ENCODE results near the gene TNNI2. TPM values are rescaled to one million over a fixed set of nuclear protein-coding genes. Genes with fewer than 3 reads are reported as not detected.

Gene TNNI2
- total and polyA plus RNA-seq, 2 donors (not counting 1 experiment from before 2014, with no cell fraction given), result 2.9 to 12.9 TPM

GRCh38 chr11:1852271-1852876, 13.6 kb downstream of the TNNI2 start:
- WGBS (ENCODE audit: insufficient coverage), result 49% methylated on average over 21 of the region's 25 CpGs
- H3K4me2 ChIP-seq (replicated peaks; ENCODE audit: low read depth, low read length, poor library complexity, severe bottlenecking), result peak overlapping the region; percentile 94
- no peaks in the 10 kb centered on the region for H3K9me3 ChIP-seq (ENCODE audit: control extremely low read depth in 1 of 3, control insufficient read depth in 2 of 3, insufficient read depth in 1 of 3, low read length in 2 of 3)
- DNase-seq, result no peak
- H3K4me3 Mint-ChIP-seq, result peak overlapping the region; percentile 100
- peak overlapping the region; percentile 91 for H3K9ac ChIP-seq (ENCODE audit: low read length)
- TF ChIP-seq EZH2 (IDR thresholded peaks at IDR 0.05; ENCODE audit: borderline replicate concordance, insufficient read depth, low read depth, low read length, poor library complexity, severe bottlenecking) (no peak), CTCF (IDR thresholded peaks at IDR 0.05) (no peak)
- peaks cover 73 to 90% of the 10 kb centered on the region in 2 donors for H3K4me1 ChIP-seq (ENCODE audit: control insufficient read depth in 2 of 2, insufficient read depth in 2 of 2, low read length in 2 of 2)
- peaks cover 45% of the 10 kb centered on the region for H4K20me1 ChIP-seq (ENCODE audit: control insufficient read depth, insufficient read depth, low read length, poor library complexity, severe bottlenecking)
- H3K9me3 Mint-ChIP-seq (ENCODE audit: insufficient read depth), result no peaks in the 10 kb centered on the region
- peaks cover 62% of the 10 kb centered on the region for H3K79me2 ChIP-seq (ENCODE audit: control insufficient read depth, insufficient read depth, low read length)
- peak overlapping the region in 4 of 5 experiments; percentile 73 to 97 (median 96) for H3K4me3 ChIP-seq (ENCODE audit: control extremely low read depth in 1 of 5, extremely low read depth in 1 of 5, insufficient read depth in 1 of 5, low read depth in 2 of 5, low read length in 4 of 5)
- peaks cover 0 to 25% of the 10 kb centered on the region in 2 experiments for H3K36me3 ChIP-seq (replicated peaks in 1 of 2; ENCODE audit: control extremely low read depth in 1 of 2, control insufficient read depth in 1 of 2, extremely low read depth in 1 of 2, insufficient read depth in 2 of 2, low read length in 1 of 2)
- peaks cover 75% of the 10 kb centered on the region for H3K4me1 Mint-ChIP-seq
- H3K27me3 ChIP-seq (replicated peaks in 1 of 4; ENCODE audit: control extremely low read depth in 1 of 4, control insufficient read depth in 3 of 4, insufficient read depth in 4 of 4, low read length in 3 of 4), result no peaks in the 10 kb centered on the region
- H3K27me3 Mint-ChIP-seq, result no peaks in the 10 kb centered on the region
- intact Hi-C loops (cut with micrococcal nuclease), result loop anchor here (1.0 to 5.0 kb wide), 6 partner anchors 12 to 1010 kb away; partner anchors contain the start of genes POLR2L, TNNT3, TSPAN4 and TSSC4
- ATAC-seq (ENCODE audit: low read depth), result no peak
- H2AFZ ChIP-seq (ENCODE audit: insufficient read depth, low read depth, low read length, poor library complexity, severe bottlenecking), result peak overlapping the region; percentile 52
- peak overlapping the region; percentile 94 to 99 for H3K27ac ChIP-seq (ENCODE audit: low read length in 2 of 2)
- ChIA-PET CTCF (interaction anchor here (0.8 to 10.2 kb wide), 9 partner anchors 13 to 299 kb away, joined by 3 to 104 read pairs (median 4); partner anchors contain the start of gene TNNI2), POLR2A (interaction anchor here (0.5 to 4.3 kb wide), 6 partner anchors 11 to 1049 kb away, joined by 3 to 18 read pairs (median 6); partner anchors contain the start of gene TNNI2)
- peak overlapping the region; percentile 91 for H3K27ac Mint-ChIP-seq

GRCh38 chr11:1852877-1853276, 14.1 kb downstream of the TNNI2 start, which contains the start of gene LSP1:
Gene LSP1 (plus strand): TSS chr11:1853084. CDS start chr11:1853145, 61 bp downstream.
- no peak for TF ChIP-seq CTCF (IDR thresholded peaks at IDR 0.05)
- no peak for TF ChIP-seq EZH2 (IDR thresholded peaks at IDR 0.05; ENCODE audit: borderline replicate concordance, insufficient read depth, low read depth, low read length, poor library complexity, severe bottlenecking)
- peaks cover 74 to 90% of the 10 kb centered on the region in 2 donors for H3K4me1 ChIP-seq (ENCODE audit: control insufficient read depth in 2 of 2, insufficient read depth in 2 of 2, low read length in 2 of 2)
- 1% methylated on average over 15 of the region's 18 CpGs for WGBS (ENCODE audit: insufficient coverage)
- peak within 1 kb of the TSS; percentile 94 for H3K4me2 ChIP-seq (replicated peaks; ENCODE audit: low read depth, low read length, poor library complexity, severe bottlenecking)
- no peaks in the 10 kb centered on the region for H3K27me3 ChIP-seq (replicated peaks in 1 of 4; ENCODE audit: control extremely low read depth in 1 of 4, control insufficient read depth in 3 of 4, insufficient read depth in 4 of 4, low read length in 3 of 4)
- H3K9me3 ChIP-seq (ENCODE audit: control extremely low read depth in 1 of 3, control insufficient read depth in 2 of 3, insufficient read depth in 1 of 3, low read length in 2 of 3), result no peaks in the 10 kb centered on the region
- peak within 1 kb of the TSS; percentile 52 for H2AFZ ChIP-seq (ENCODE audit: insufficient read depth, low read depth, low read length, poor library complexity, severe bottlenecking)
- Mint-ChIP-seq H3K9me3 (ENCODE audit: insufficient read depth) (no peaks in the 10 kb centered on the region), H3K4me3 (peak within 1 kb of the TSS; percentile 100), H3K27me3 (no peaks in the 10 kb centered on the region), H3K4me1 (peaks cover 72% of the 10 kb centered on the region), H3K27ac (peak within 1 kb of the TSS; percentile 91)
- DNase-seq (peak; percentile 95), ATAC-seq (ENCODE audit: low read depth) (peak; percentile 60)
- intact Hi-C loops (cut with micrococcal nuclease), result loop anchor here (1.0 to 5.0 kb wide), 6 partner anchors 13 to 1011 kb away; partner anchors contain the start of genes POLR2L, TNNT3, TSPAN4 and TSSC4
- peaks cover 67% of the 10 kb centered on the region for H3K79me2 ChIP-seq (ENCODE audit: control insufficient read depth, insufficient read depth, low read length)
- peak within 1 kb of the TSS; percentile 57 to 97 (median 95) for H3K4me3 ChIP-seq (ENCODE audit: control extremely low read depth in 1 of 5, extremely low read depth in 1 of 5, insufficient read depth in 1 of 5, low read depth in 2 of 5, low read length in 4 of 5)
- ChIA-PET POLR2A (interaction anchor here (0.5 to 4.3 kb wide), 7 partner anchors 12 to 532 kb away, joined by 3 to 18 read pairs (median 6); partner anchors contain the start of genes PRR33 and TNNI2), CTCF (interaction anchor here (0.9 to 10.2 kb wide), 8 partner anchors 13 to 299 kb away, joined by 3 to 104 read pairs (median 6); partner anchors contain the start of gene TNNI2)
- peaks cover 50% of the 10 kb centered on the region for H4K20me1 ChIP-seq (ENCODE audit: control insufficient read depth, insufficient read depth, low read length, poor library complexity, severe bottlenecking)
- H3K9ac ChIP-seq (ENCODE audit: low read length), result peak within 1 kb of the TSS; percentile 91
- H3K36me3 ChIP-seq (replicated peaks in 1 of 2; ENCODE audit: control extremely low read depth in 1 of 2, control insufficient read depth in 1 of 2, extremely low read depth in 1 of 2, insufficient read depth in 2 of 2, low read length in 1 of 2), result peaks cover 0 to 30% of the 10 kb centered on the region in 2 experiments
- H3K27ac ChIP-seq (ENCODE audit: low read length in 2 of 2), result peak within 1 kb of the TSS; percentile 94 to 99
